Measurements from ENCODE around the gene SUSD5. TPM values are rescaled to one million over a fixed set of nuclear protein-coding genes. Genes with fewer than 3 reads are reported as not detected.

The SUSD5 gene
- total and polyA plus RNA-seq, 2 of the 4 experiments (the other 2 are of a cell fraction) = 1.4 to 2.9 TPM

DNA sequence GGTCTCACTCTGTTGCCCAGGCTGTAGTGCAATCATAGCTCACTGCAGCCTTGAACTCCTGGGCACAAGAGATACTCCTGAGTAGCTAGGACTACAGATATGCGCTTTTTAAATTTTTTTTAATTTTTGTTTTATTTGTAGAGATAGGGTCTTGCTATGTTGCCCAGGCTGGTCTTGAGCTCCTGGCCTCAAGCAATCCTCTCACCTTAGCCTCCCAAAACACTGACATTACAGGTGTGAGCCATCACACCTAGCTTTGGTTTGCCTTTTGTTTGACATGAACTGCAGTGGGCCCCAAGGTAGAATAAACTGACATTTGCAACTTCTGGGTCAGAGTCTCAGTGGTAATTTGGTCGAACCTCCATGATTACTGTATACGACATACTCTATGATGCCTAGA, 113.8 kb downstream of the SUSD5 start:
- Histone ChIP-seq H3K4me1 (ENCODE audit: control insufficient read depth, insufficient read depth, low read length) (no peaks in the 10 kb centered on the region), H3K9me3 (ENCODE audit: control insufficient read depth, insufficient read depth, low read length) (no peaks in the 10 kb centered on the region), H3K9me1 (ENCODE audit: insufficient read depth, low read length) (no peaks in the 10 kb centered on the region), H3K9ac (ENCODE audit: low read depth, low read length) (no peak overlapping the region), H2BK5ac (ENCODE audit: low read depth, low read length, poor library complexity, severe bottlenecking) (no peak overlapping the region), H3K4me3 (ENCODE audit: insufficient read depth, low read depth, low read length) (no peak overlapping the region), H3K23ac (ENCODE audit: low read depth, low read length) (no peak overlapping the region), H3K4ac (ENCODE audit: low read depth, low read length) (no peak overlapping the region), H2AFZ (replicated peaks; ENCODE audit: low read length, poor library complexity) (no peak overlapping the region), H4K20me1 (ENCODE audit: insufficient read depth, low read length) (no peaks in the 10 kb centered on the region), H3K27ac (ENCODE audit: insufficient read depth, low read length) (no peak overlapping the region), H4K8ac (ENCODE audit: low read depth in 2 of 2, low read length in 2 of 2) (no peak overlapping the region), H3K27me3 (ENCODE audit: control insufficient read depth, insufficient read depth, low read length) (peaks cover 6% of the 10 kb centered on the region; the same call in 1 of the 2 replicates), H2AK9ac (replicated peaks; ENCODE audit: low read depth, low read length, poor library complexity) (no peak overlapping the region), H3K56ac (ENCODE audit: extremely low read depth, insufficient read depth, low read length) (no peak overlapping the region), H2BK15ac (ENCODE audit: low read depth, low read length) (no peak overlapping the region), H2BK20ac (ENCODE audit: low read depth, low read length) (no peak overlapping the region), H2BK120ac (ENCODE audit: low read depth, low read length) (no peak overlapping the region), H2AK5ac (ENCODE audit: low read depth, low read length) (no peak overlapping the region), H3K4me2 (ENCODE audit: low read depth, low read length) (no peak overlapping the region), H3K36me3 (ENCODE audit: control insufficient read depth, insufficient read depth, low read length) (no peaks in the 10 kb centered on the region), H3K79me1 (ENCODE audit: low read depth in 1 of 2, low read length in 2 of 2) (no peaks in the 10 kb centered on the region), H3K14ac (replicated peaks; ENCODE audit: low read depth, low read length) (no peak overlapping the region), H4K91ac (ENCODE audit: insufficient read depth, low read depth, low read length) (no peak overlapping the region), H4K5ac (ENCODE audit: low read depth, low read length) (no peak overlapping the region), H3K18ac (ENCODE audit: low read depth, low read length) (no peak overlapping the region)
- ChIA-PET CTCF (interaction anchor here (1.1 kb wide), 1 partner anchor 18 kb away, joined by 3 read pairs; no protein-coding TSS in a partner anchor), POLR2A (ENCODE audit: unreplicated experiment) (no interaction called here)
- TF ChIP-seq, protein P1, sequence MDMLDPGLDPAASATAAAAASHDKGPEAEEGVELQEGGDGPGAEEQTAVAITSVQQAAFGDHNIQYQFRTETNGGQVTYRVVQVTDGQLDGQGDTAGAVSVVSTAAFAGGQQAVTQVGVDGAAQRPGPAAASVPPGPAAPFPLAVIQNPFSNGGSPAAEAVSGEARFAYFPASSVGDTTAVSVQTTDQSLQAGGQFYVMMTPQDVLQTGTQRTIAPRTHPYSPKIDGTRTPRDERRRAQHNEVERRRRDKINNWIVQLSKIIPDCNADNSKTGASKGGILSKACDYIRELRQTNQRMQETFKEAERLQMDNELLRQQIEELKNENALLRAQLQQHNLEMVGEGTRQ (IDR thresholded peaks at IDR 0.05; ENCODE audit: low read depth, low read length) = no peak
- TF ChIP-seq, protein P2, sequence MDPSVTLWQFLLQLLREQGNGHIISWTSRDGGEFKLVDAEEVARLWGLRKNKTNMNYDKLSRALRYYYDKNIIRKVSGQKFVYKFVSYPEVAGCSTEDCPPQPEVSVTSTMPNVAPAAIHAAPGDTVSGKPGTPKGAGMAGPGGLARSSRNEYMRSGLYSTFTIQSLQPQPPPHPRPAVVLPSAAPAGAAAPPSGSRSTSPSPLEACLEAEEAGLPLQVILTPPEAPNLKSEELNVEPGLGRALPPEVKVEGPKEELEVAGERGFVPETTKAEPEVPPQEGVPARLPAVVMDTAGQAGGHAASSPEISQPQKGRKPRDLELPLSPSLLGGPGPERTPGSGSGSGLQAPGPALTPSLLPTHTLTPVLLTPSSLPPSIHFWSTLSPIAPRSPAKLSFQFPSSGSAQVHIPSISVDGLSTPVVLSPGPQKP (IDR thresholded peaks at IDR 0.05; ENCODE audit: borderline replicate concordance, low read depth, low read length) = no peak
- TF ChIP-seq RFX5 (IDR thresholded peaks at IDR 0.05; ENCODE audit: low read depth, low read length) (no peak), SMC3 (IDR thresholded peaks at IDR 0.05; ENCODE audit: low read depth, low read length) (no peak), RCOR1 (IDR thresholded peaks at IDR 0.05; ENCODE audit: insufficient replicate concordance, low read length) (no peak), POLR2A (IDR thresholded peaks at IDR 0.05; ENCODE audit: low read depth, low read length) (no peak), MAZ (IDR thresholded peaks at IDR 0.05; ENCODE audit: borderline replicate concordance, low read depth, low read length) (no peak), NFE2L2 (IDR thresholded peaks at IDR 0.05; ENCODE audit: low read depth, low read length) (no peak), BHLHE40 (IDR thresholded peaks at IDR 0.05; ENCODE audit: low read depth, low read length) (no peak), CEBPB (IDR thresholded peaks at IDR 0.05; ENCODE audit: low read depth, low read length) (no peak), MXI1 (IDR thresholded peaks at IDR 0.05; ENCODE audit: borderline replicate concordance, low read depth, low read length) (no peak), FOS (IDR thresholded peaks at IDR 0.05; ENCODE audit: low read depth, low read length) (no peak), CHD1 (IDR thresholded peaks at IDR 0.05; ENCODE audit: low read depth, low read length) (no peak), MAFK (IDR thresholded peaks at IDR 0.05; ENCODE audit: low read depth, low read length) (no peak), RAD21 (IDR thresholded peaks at IDR 0.05; ENCODE audit: low read length) (no peak)
- TF ChIP-seq, protein P3, sequence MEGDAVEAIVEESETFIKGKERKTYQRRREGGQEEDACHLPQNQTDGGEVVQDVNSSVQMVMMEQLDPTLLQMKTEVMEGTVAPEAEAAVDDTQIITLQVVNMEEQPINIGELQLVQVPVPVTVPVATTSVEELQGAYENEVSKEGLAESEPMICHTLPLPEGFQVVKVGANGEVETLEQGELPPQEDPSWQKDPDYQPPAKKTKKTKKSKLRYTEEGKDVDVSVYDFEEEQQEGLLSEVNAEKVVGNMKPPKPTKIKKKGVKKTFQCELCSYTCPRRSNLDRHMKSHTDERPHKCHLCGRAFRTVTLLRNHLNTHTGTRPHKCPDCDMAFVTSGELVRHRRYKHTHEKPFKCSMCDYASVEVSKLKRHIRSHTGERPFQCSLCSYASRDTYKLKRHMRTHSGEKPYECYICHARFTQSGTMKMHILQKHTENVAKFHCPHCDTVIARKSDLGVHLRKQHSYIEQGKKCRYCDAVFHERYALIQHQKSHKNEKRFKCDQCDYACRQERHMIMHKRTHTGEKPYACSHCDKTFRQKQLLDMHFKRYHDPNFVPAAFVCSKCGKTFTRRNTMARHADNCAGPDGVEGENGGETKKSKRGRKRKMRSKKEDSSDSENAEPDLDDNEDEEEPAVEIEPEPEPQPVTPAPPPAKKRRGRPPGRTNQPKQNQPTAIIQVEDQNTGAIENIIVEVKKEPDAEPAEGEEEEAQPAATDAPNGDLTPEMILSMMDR (conservative IDR thresholded peaks at IDR 0.05; ENCODE audit: low read depth, low read length) = no peak
- intact Hi-C loops (cut with micrococcal nuclease) (no loop called here), dilution Hi-C loops (cut with HindIII; ENCODE audit: low sequenced_read_pairs, unreplicated experiment) (no loop called here), in situ Hi-C loops (cut with MboI; ENCODE audit: low sequenced_read_pairs) (no loop called here)
- ATAC-seq (ENCODE audit: low read depth) (no peak), DNase-seq (no peak)
- BruUV-seq (replicated peaks) = no TSS peak
- 57% methylated on average over 2 of the region's 3 CpGs; no CpG with 5 or more reads in 1 of the 2 experiments for WGBS, 2 experiments (ENCODE audit: extremely low coverage in 2 of 2, insufficient read length in 1 of 2)

Data from IMR-90 (cell line).